IMR-90 (cell line): ENCODE results near the gene OPN4.
A peak's percentile ranks its signal among the peaks of the same experiment; 100 is the strongest.

Experiments used
- CEBPB ChIP-seq: IDR thresholded peaks from 2 replicates; pipeline ENCODE4 v1.6.1; 2012; ENCODE audit warnings: low read depth, low read length, improper control_type of control experiment
- CHD1 ChIP-seq: IDR thresholded peaks from 2 replicates; pipeline ENCODE4 v1.6.1; 2012; ENCODE audit warnings: low read depth, low read length, improper control_type of control experiment
- CTCF ChIP-seq: conservative IDR thresholded peaks from 2 replicates; pipeline ENCODE4 v1.5.1; 2012; ENCODE audit warnings: mild to moderate bottlenecking, low read depth, low read length, improper control_type of control experiment
- ELK1 ChIP-seq: fragments of 150-350 bp; IDR thresholded peaks from 2 replicates; pipeline ENCODE4 v1.6.1; 2016; ENCODE audit warnings: low read depth, mild to moderate bottlenecking, low read length, moderate library complexity, borderline replicate concordance
- MAFK ChIP-seq: IDR thresholded peaks from 2 replicates; pipeline ENCODE4 v1.6.1; 2012; ENCODE audit warnings: low read depth, low read length, improper control_type of control experiment
- MAZ ChIP-seq: IDR thresholded peaks from 2 replicates; pipeline ENCODE4 v1.6.1; 2012; ENCODE audit warnings: low read depth, mild to moderate bottlenecking, low read length, improper control_type of control experiment, moderate library complexity, borderline replicate concordance
- POLR2A ChIP-seq: IDR thresholded peaks from 2 replicates; pipeline ENCODE4 v1.6.1; 2012; ENCODE audit warnings: mild to moderate bottlenecking, low read depth, low read length
- RAD21 ChIP-seq: IDR thresholded peaks from 2 replicates; pipeline ENCODE4 v1.6.1; 2012; ENCODE audit warnings: low read length, improper control_type of control experiment
- SMC3 ChIP-seq: fragments of 150-350 bp; IDR thresholded peaks from 2 replicates; pipeline ENCODE4 v1.6.1; 2016; ENCODE audit warnings: low read depth, mild to moderate bottlenecking, antibody characterized with exemption, low read length, moderate library complexity
- USF2 ChIP-seq: fragments of 150-350 bp; IDR thresholded peaks from 2 replicates; pipeline ENCODE4 v1.6.1; 2017; ENCODE audit warnings: mild to moderate bottlenecking, antibody characterized with exemption, low read length, low read depth

- no peak for TF ChIP-seq CTCF
- 0 out of 2 replicates have a peak, but pooled peaks have one; percentile 21 for TF ChIP-seq CEBPB
- no peak for TF ChIP-seq MAFK
- TF ChIP-seq POLR2A, result no peak
- TF ChIP-seq USF2, result no peak
- no peak for TF ChIP-seq RAD21
- no peak for TF ChIP-seq CHD1
- TF ChIP-seq ELK1, result no peak
- TF ChIP-seq MAZ, result no peak
- no peak for TF ChIP-seq SMC3
Observed at GRCh38 chr10:86613905-86614304, 40.4 kb upstream of the OPN4 start.
